GM12872 (cell line): ENCODE data around the gene ADAM8.

Experiments used
- CTCF ChIP-seq: IDR thresholded peaks from 3 replicates; pipeline ENCODE4 v1.5.1; 2011; ENCODE audit warnings: low read depth, mild to moderate bottlenecking, low read length, moderate library complexity; ENCODE audit not compliant: insufficient read depth

Gene ADAM8

GRCh38 chr10:133261726-133262325 lies 14.8 kb downstream of the ADAM8 start:
- TF ChIP-seq CTCF: no peak

GRCh38 chr10:133260895-133261725 lies 15.6 kb downstream of the ADAM8 start:
- 0 out of 3 replicates have a peak, but pooled peaks have one; percentile 1 for TF ChIP-seq CTCF

GRCh38 chr10:133259602-133259989 lies 17.1 kb downstream of the ADAM8 start:
- TF ChIP-seq CTCF: no peak

- TF ChIP-seq CTCF: no peak
These were observed 17.7 kb downstream of the ADAM8 start for GRCh38 chr10:133258818-133259601.

GRCh38 chr10:133258066-133258817 lies 18.4 kb downstream of the ADAM8 start:
- TF ChIP-seq CTCF: no peak

- no peak for TF ChIP-seq CTCF
These were observed 19.1 kb downstream of the ADAM8 start for GRCh38 chr10:133257489-133258065.
